Measurements from ENCODE around the gene SNRK. TPM values are rescaled to one million over a fixed set of nuclear protein-coding genes. Genes with fewer than 3 reads are reported as not detected.
A peak's percentile ranks its signal among the peaks of the same experiment; 100 is the strongest.

Gene SNRK
- total and polyA plus RNA-seq, 2 donors (not counting 3 experiments of a cell fraction or from before 2014, with no cell fraction given) = 43.3 to 99.9 TPM

- intact Hi-C loops (cut with micrococcal nuclease) = no loop called here
- Histone ChIP-seq H3K9me3 (replicated peaks; ENCODE audit: control insufficient read depth, insufficient read depth, low read length) (no peaks in the 10 kb centered on the region), H3K4me3 (replicated peaks in 1 of 3; ENCODE audit: insufficient read depth in 1 of 3, low read depth in 1 of 3, low read length in 3 of 3) (no peak overlapping the region), H3K9me1 (replicated peaks; ENCODE audit: control insufficient read depth, extremely low read depth, insufficient read depth, low read length) (no peaks in the 10 kb centered on the region), H3K36me3 (ENCODE audit: control insufficient read depth in 2 of 2, extremely low read depth in 1 of 2, insufficient read depth in 2 of 2, low read length in 2 of 2) (no peaks in the 10 kb centered on the region), H3K27ac (ENCODE audit: insufficient read depth, low read depth, low read length) (peak overlapping the region; percentile 99), H3K4me1 (ENCODE audit: control insufficient read depth, extremely low read depth, insufficient read depth, low read length) (peaks cover 47% of the 10 kb centered on the region), H4K20me1 (replicated peaks; ENCODE audit: control insufficient read depth, extremely low read depth, insufficient read depth, low read length) (no peaks in the 10 kb centered on the region), H3K27me3 (ENCODE audit: control insufficient read depth in 2 of 2, insufficient read depth in 2 of 2, low read length in 2 of 2) (no peaks in the 10 kb centered on the region), H2AFZ (ENCODE audit: low read depth, low read length) (peak overlapping the region; percentile 23), H3K79me2 (ENCODE audit: control insufficient read depth, insufficient read depth, low read length) (no peaks in the 10 kb centered on the region), H3K4me2 (ENCODE audit: insufficient read depth, low read length) (peak overlapping the region; percentile 29), H3K9ac (replicated peaks; ENCODE audit: extremely low read depth, insufficient read depth, low read length) (peak overlapping the region; percentile 68)
- POLR2A ChIA-PET = interaction anchor here (0.6 to 2.3 kb wide), 4 partner anchors 24 to 48 kb away, joined by 3 to 10 read pairs (median 6); partner anchors contain the start of gene SNRK
- dilution Hi-C loops (cut with MboI; ENCODE audit: extremely low pct_ligation_motif_present, low sequenced_read_pairs) = no loop called here
- TF ChIP-seq MAX (IDR thresholded peaks at IDR 0.05; ENCODE audit: insufficient read depth, insufficient read length) = peak; percentile 23
- peak; percentile 55 for TF ChIP-seq POLR2A (IDR thresholded peaks at IDR 0.05; ENCODE audit: low read depth, low read length)
- TF ChIP-seq EZH2 (IDR thresholded peaks at IDR 0.05; ENCODE audit: borderline replicate concordance, low read depth, low read length, severe bottlenecking) = no peak
- no peak for TF ChIP-seq CTCF (IDR thresholded peaks at IDR 0.05; ENCODE audit: extremely low read depth in 1 of 2, insufficient read depth in 1 of 2, low read depth in 1 of 2, low read length in 2 of 2)
- TF ChIP-seq GATA2 (IDR thresholded peaks at IDR 0.05; ENCODE audit: insufficient read depth, insufficient read length, low read depth, low read length) = peak; percentile 80
- no peak for TF ChIP-seq JUN (IDR thresholded peaks at IDR 0.05; ENCODE audit: borderline replicate concordance, insufficient read depth, insufficient read length, low read depth)
- no peak for TF ChIP-seq MYC (IDR thresholded peaks at IDR 0.05; ENCODE audit: low read depth, low read length)
- BruUV-seq (replicated peaks) = no TSS peak
- peak; percentile 91 for FAIRE-seq
- peak; percentile 74 for DNase-seq (ENCODE audit: low read depth, low spot score)
- CTCF ChIA-PET = interaction anchor here (0.9 to 3.0 kb wide), 6 partner anchors 9 to 86 kb away, joined by 3 to 25 read pairs (median 6); partner anchors contain the start of gene SNRK
These were observed 38.2 kb upstream of the SNRK start for GRCh38 chr3:43248185-43248583.

Measured in endothelial cell of umbilical vein (primary cell).